NCI-H1105 treated with DMSO at 0.1 percent for 48 hours (cell line): ENCODE measurements around the gene CCDC90B.
"Not testable (repeated sequence)": the region's sequence is repeated elsewhere in the genome, so short reads cannot be mapped to it uniquely, and the experiment has no call there.

Experiments
- DNase-seq: peaks from one replicate; lab custom pipeline; 2025; lab: John Stamatoyannopoulos, UW

CCDC90B gene

GRCh38 chr11:83285771-83286528 lies at the start of gene CCDC90B:
Gene CCDC90B (minus strand): TSS chr11:83286367. CDS start chr11:83285972, 395 bp downstream.
- DNase-seq = peak; percentile 99

- no peak for DNase-seq
Measured at GRCh38 chr11:83335446-83336070, 49.4 kb upstream of the CCDC90B start.

- no peak for DNase-seq
Measured at GRCh38 chr11:83330303-83330702, 44.1 kb upstream of the CCDC90B start.

- DNase-seq = no peak
Measured at GRCh38 chr11:83326326-83326725, 40.2 kb upstream of the CCDC90B start.

- no peak for DNase-seq
Measured at GRCh38 chr11:83319346-83319745, 33.2 kb upstream of the CCDC90B start.

- DNase-seq = no peak
Measured at GRCh38 chr11:83318931-83319330, 32.8 kb upstream of the CCDC90B start.

GRCh38 chr11:83317757-83318690 lies 31.9 kb upstream of the CCDC90B start:
- no peak for DNase-seq

- not testable (repeated sequence) for DNase-seq
Measured at GRCh38 chr11:83316897-83317268, 30.7 kb upstream of the CCDC90B start.

- DNase-seq = not testable (repeated sequence)
Measured at GRCh38 chr11:83316143-83316896, 30.2 kb upstream of the CCDC90B start.

- no peak for DNase-seq
Measured at GRCh38 chr11:83312430-83312829, 26.3 kb upstream of the CCDC90B start.

GRCh38 chr11:83311701-83312100 lies 25.5 kb upstream of the CCDC90B start:
- no peak for DNase-seq

- DNase-seq = no peak
Measured at GRCh38 chr11:83310718-83311117, 24.6 kb upstream of the CCDC90B start.

- DNase-seq = not testable (repeated sequence)
Measured at GRCh38 chr11:83308536-83308935, 22.4 kb upstream of the CCDC90B start.

GRCh38 chr11:83306200-83307080 lies 20.3 kb upstream of the CCDC90B start:
- DNase-seq = peak; percentile 38

- DNase-seq = peak; percentile 92
Measured at GRCh38 chr11:83303316-83303715, 17.1 kb upstream of the CCDC90B start.

GRCh38 chr11:83302151-83302550 lies 16.0 kb upstream of the CCDC90B start:
- no peak for DNase-seq

GRCh38 chr11:83299681-83300080 lies 13.5 kb upstream of the CCDC90B start:
- DNase-seq = no peak

- no peak for DNase-seq
Measured at GRCh38 chr11:83294208-83294607, 8.0 kb upstream of the CCDC90B start.

- no peak for DNase-seq
Measured at GRCh38 chr11:83293457-83293774, 7.2 kb upstream of the CCDC90B start.

GRCh38 chr11:83292709-83293456 lies 6.7 kb upstream of the CCDC90B start:
- peak; percentile 61 for DNase-seq
